ENCODE measurements around the gene SLC2A10.

DNA sequence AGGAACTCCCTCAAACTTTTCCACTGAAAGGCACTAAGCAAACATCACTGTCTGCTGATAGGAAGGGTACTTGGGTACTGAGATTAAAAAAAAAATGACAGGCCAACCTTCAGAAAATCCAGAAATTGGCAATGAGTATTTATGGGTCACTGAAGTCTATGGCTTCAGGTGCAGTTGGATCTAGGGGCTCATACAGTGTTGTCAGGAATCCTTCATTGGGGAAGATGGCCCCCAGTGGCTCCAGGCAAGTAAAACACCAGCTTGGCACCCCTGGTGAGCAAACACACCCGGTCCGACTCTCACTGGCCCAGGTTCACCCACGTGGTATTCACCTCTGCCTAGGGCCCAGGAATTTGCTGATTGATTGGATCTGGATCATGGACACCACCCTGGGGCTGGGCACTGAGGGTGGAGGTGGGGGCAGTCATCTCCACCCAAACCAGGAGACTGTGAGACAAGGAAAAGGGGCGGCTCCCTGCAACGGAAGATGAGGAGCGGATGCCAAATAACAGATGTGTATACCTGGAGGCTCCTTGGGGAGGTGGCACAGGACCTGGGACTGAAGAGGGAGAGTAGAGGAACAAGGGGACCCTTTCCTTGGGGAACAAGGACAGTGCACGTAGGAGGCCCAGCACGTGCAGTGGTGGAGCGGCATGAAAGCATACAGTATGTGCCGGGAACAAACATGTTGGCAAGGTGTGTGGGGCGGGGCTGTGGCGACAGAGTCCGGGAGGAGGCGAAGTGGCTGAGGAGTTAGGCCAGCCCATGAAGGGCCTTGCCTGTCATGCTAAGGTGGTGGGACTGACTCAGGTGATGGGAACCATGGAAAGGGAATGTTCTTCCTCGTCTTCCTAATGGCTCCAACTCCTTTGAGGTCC, 4.7 kb downstream of the SLC2A10 start:
- no peak for TF ChIP-seq EZH2 (IDR thresholded peaks at IDR 0.05; ENCODE audit: borderline replicate concordance, low read depth, low read length, poor library complexity, severe bottlenecking)
- TF ChIP-seq, protein P1, sequence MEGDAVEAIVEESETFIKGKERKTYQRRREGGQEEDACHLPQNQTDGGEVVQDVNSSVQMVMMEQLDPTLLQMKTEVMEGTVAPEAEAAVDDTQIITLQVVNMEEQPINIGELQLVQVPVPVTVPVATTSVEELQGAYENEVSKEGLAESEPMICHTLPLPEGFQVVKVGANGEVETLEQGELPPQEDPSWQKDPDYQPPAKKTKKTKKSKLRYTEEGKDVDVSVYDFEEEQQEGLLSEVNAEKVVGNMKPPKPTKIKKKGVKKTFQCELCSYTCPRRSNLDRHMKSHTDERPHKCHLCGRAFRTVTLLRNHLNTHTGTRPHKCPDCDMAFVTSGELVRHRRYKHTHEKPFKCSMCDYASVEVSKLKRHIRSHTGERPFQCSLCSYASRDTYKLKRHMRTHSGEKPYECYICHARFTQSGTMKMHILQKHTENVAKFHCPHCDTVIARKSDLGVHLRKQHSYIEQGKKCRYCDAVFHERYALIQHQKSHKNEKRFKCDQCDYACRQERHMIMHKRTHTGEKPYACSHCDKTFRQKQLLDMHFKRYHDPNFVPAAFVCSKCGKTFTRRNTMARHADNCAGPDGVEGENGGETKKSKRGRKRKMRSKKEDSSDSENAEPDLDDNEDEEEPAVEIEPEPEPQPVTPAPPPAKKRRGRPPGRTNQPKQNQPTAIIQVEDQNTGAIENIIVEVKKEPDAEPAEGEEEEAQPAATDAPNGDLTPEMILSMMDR (conservative IDR thresholded peaks at IDR 0.05; ENCODE audit: low read depth, low read length) = no peak
